GM21528 (cell line): ENCODE data around the gene STX1B.
"Not testable (repeated sequence)": the region's sequence is repeated elsewhere in the genome, so short reads cannot be mapped to it uniquely, and the experiment has no call there.

Source experiments
- ATAC-seq: cut with Tn5 transposase; IDR thresholded peaks from one replicate; pipeline ENCODE4 v1.9.1; 2021; ENCODE audit warnings: mild to moderate bottlenecking, moderate library complexity; ENCODE audit not compliant: unreplicated experiment, low FRiP score

The STX1B gene

GRCh38 chr16:30954993-30955392 is 55.4 kb downstream of the STX1B start:
- ATAC-seq: no peak

- no peak for ATAC-seq
Observed at GRCh38 chr16:30953511-30954124, 56.8 kb downstream of the STX1B start.

GRCh38 chr16:30953111-30953510 is 57.3 kb downstream of the STX1B start:
- ATAC-seq: no peak

- no peak for ATAC-seq
Observed at GRCh38 chr16:30951750-30952149, 58.7 kb downstream of the STX1B start.

GRCh38 chr16:30951193-30951592 is 59.2 kb downstream of the STX1B start:
- no peak for ATAC-seq

- ATAC-seq: no peak
Observed at GRCh38 chr16:30950516-30951065, 59.8 kb downstream of the STX1B start.

- ATAC-seq: peak; percentile 55
Observed at GRCh38 chr16:30949650-30950515, 60.6 kb downstream of the STX1B start.

GRCh38 chr16:30948667-30949649 is 61.5 kb downstream of the STX1B start, which contains the start of gene ORAI3:
Gene ORAI3, plus strand, starts transcription at chr16:30949068. Its CDS starts 222 bp downstream, at chr16:30949290.
- peak; percentile 62 for ATAC-seq

GRCh38 chr16:30947859-30948666 is 62.4 kb downstream of the STX1B start:
- ATAC-seq: no peak

- ATAC-seq: no peak
Observed at GRCh38 chr16:30947541-30947858, 62.9 kb downstream of the STX1B start.

GRCh38 chr16:30946671-30947540 is 63.5 kb downstream of the STX1B start:
- no peak for ATAC-seq

- ATAC-seq: no peak
Observed at GRCh38 chr16:30944352-30944751, 66.1 kb downstream of the STX1B start.

- ATAC-seq: no peak
Observed at GRCh38 chr16:30942426-30942806, 68.0 kb downstream of the STX1B start.

GRCh38 chr16:30941600-30942425 is 68.6 kb downstream of the STX1B start:
- no peak for ATAC-seq

- not testable (repeated sequence) for ATAC-seq
Observed at GRCh38 chr16:30939571-30939970, 70.9 kb downstream of the STX1B start.
